ENCODE measurements around the gene S100A4.

GRCh38 chr1:153535242-153536011, 10.2 kb downstream of the S100A4 start, which contains the start of gene S100A6:
- TF ChIP-seq REST (IDR thresholded peaks at IDR 0.05; ENCODE audit: borderline replicate concordance), result no peak
- no peak for TF ChIP-seq CTCF (IDR thresholded peaks at IDR 0.05; ENCODE audit: poor library complexity, severe bottlenecking)
- TF ChIP-seq EP300 (conservative IDR thresholded peaks at IDR 0.05; ENCODE audit: poor library complexity, severe bottlenecking), result no peak
- no peak for TF ChIP-seq RAD21 (conservative IDR thresholded peaks at IDR 0.05)
- TF ChIP-seq SMC3 (conservative IDR thresholded peaks at IDR 0.05; ENCODE audit: poor library complexity), result no peak
- no peak for TF ChIP-seq POLR2AphosphoS5 (IDR thresholded peaks at IDR 0.05)
- TF ChIP-seq EZH2 (IDR thresholded peaks at IDR 0.05; ENCODE audit: borderline replicate concordance, insufficient read depth, low read length, poor library complexity, severe bottlenecking), result no peak
- no peak for TF ChIP-seq TAF1 (IDR thresholded peaks at IDR 0.05; ENCODE audit: low read depth)
- TF ChIP-seq MXI1 (conservative IDR thresholded peaks at IDR 0.05; ENCODE audit: poor library complexity, severe bottlenecking), result no peak
